Activated T-cell treated with anti-CD3 and anti-CD28 coated beads, Interleukin-2, amount 50 U/mL, for 72 hours (primary cell): ENCODE results near the gene TBX4. TPM values are rescaled to one million over a fixed set of nuclear protein-coding genes. Genes with fewer than 3 reads are reported as not detected.
"Not testable (repeated sequence)": the region's sequence is repeated elsewhere in the genome, so short reads cannot be mapped to it uniquely, and the experiment has no call there.

ENCODE experiments used
- ATAC-seq, 2 donors: fragments of 150-1000 bp; cut with Tn5 transposase; replicated peaks in 1 of 2; 2 replicates each; pipeline ENCODE4 v1.10.0; 2021; ENCODE audit warnings: moderate library complexity in 2 of 2, mild to moderate bottlenecking in 1 of 2
- DNase-seq, 2 donors: peaks; one replicate each; pipeline ENCODE4 v3.0.0; 2021 to 2022; ENCODE audit warnings: mixed read lengths in 1 of 2
- H3K27ac Mint-ChIP-seq: one replicate; pipeline ENCODE4 v1.8.0; 2022; ENCODE audit warnings: mild to moderate bottlenecking, moderate library complexity, mixed read lengths
- H3K27me3 Mint-ChIP-seq: one replicate; pipeline ENCODE4 v1.8.0; 2022; ENCODE audit warnings: low read depth, mixed read lengths
- H3K36me3 Mint-ChIP-seq, 2 donors: one replicate each; pipeline ENCODE4 v1.8.0; 2022; ENCODE audit warnings: mixed read lengths in 2 of 2, mild to moderate bottlenecking in 1 of 2; ENCODE audit not compliant: insufficient read depth in 2 of 2
- H3K4me1 Mint-ChIP-seq: one replicate; pipeline ENCODE4 v1.8.0; 2022; ENCODE audit warnings: low read depth, mixed read lengths
- H3K4me3 Mint-ChIP-seq, 2 donors: one replicate each; pipeline ENCODE4 v1.8.0; 2022; ENCODE audit warnings: mild to moderate bottlenecking in 2 of 2, mixed read lengths in 2 of 2, moderate library complexity in 2 of 2
- H3K9me3 Mint-ChIP-seq, 2 donors: one replicate each; pipeline ENCODE4 v1.8.0; 2022; ENCODE audit warnings: mixed read lengths in 2 of 2
- total RNA-seq, 2 donors: library from RNA; stranded (reverse); gene quantifications; one replicate each; pipeline ENCODE4 v1.2.3, GENCODE V29; 2022

The TBX4 gene
- total RNA-seq, 2 donors from 2014 or later, result not detected

- H3K4me1 Mint-ChIP-seq, result peaks cover under 1% of the 10 kb centered on the region
- no peaks in the 10 kb centered on the region for H3K36me3 Mint-ChIP-seq
- no peak overlapping the region for H3K4me3 Mint-ChIP-seq
- DNase-seq, result no peak
- no peak for ATAC-seq
- no peaks in the 10 kb centered on the region for H3K9me3 Mint-ChIP-seq
- H3K27me3 Mint-ChIP-seq, result peaks cover 60% of the 10 kb centered on the region
- H3K27ac Mint-ChIP-seq, result no peak overlapping the region
Observed at GRCh38 chr17:61447358-61447757, 4.9 kb upstream of the TBX4 start.

- DNase-seq (no peak), ATAC-seq (no peak)
- Mint-ChIP-seq H3K9me3 (no peaks in the 10 kb centered on the region), H3K4me3 (no peak overlapping the region), H3K4me1 (peaks cover 7% of the 10 kb centered on the region), H3K27ac (no peak overlapping the region), H3K27me3 (peaks cover 60% of the 10 kb centered on the region), H3K36me3 (no peaks in the 10 kb centered on the region)
Observed at GRCh38 chr17:61448042-61448441, 4.2 kb upstream of the TBX4 start.

GRCh38 chr17:61449140-61449539 is 3.1 kb upstream of the TBX4 start:
- ATAC-seq, H3K9me3 Mint-ChIP-seq, DNase-seq, H3K36me3 Mint-ChIP-seq, H3K4me3 Mint-ChIP-seq, H3K27ac Mint-ChIP-seq: not testable (repeated sequence)
- peaks cover 66% of the 10 kb centered on the region for H3K27me3 Mint-ChIP-seq
- peaks cover 15% of the 10 kb centered on the region for H3K4me1 Mint-ChIP-seq

GRCh38 chr17:61449707-61450640 is 2.2 kb upstream of the TBX4 start:
- DNase-seq, result no peak
- peaks cover 21% of the 10 kb centered on the region for H3K4me1 Mint-ChIP-seq
- no peak overlapping the region for H3K4me3 Mint-ChIP-seq
- no peaks in the 10 kb centered on the region for H3K36me3 Mint-ChIP-seq
- peaks cover 68% of the 10 kb centered on the region for H3K27me3 Mint-ChIP-seq
- H3K27ac Mint-ChIP-seq, result no peak overlapping the region
- no peak for ATAC-seq
- H3K9me3 Mint-ChIP-seq, result no peaks in the 10 kb centered on the region

GRCh38 chr17:61450641-61451537 is 1.3 kb upstream of the TBX4 start:
- Mint-ChIP-seq H3K9me3 (no peaks in the 10 kb centered on the region), H3K4me1 (peaks cover 30% of the 10 kb centered on the region), H3K4me3 (peak overlapping the region; percentile 17 to 68), H3K27me3 (peaks cover 68% of the 10 kb centered on the region), H3K36me3 (no peaks in the 10 kb centered on the region), H3K27ac (no peak overlapping the region)
- no peak for DNase-seq
- ATAC-seq, result no peak

GRCh38 chr17:61451538-61452300 is 503 bp upstream of the TBX4 start:
- DNase-seq, result no peak
- Mint-ChIP-seq H3K4me3 (peak overlapping the region in 1 of 2 donors; percentile 20), H3K9me3 (no peaks in the 10 kb centered on the region), H3K27ac (no peak overlapping the region), H3K36me3 (no peaks in the 10 kb centered on the region), H3K27me3 (peaks cover 66% of the 10 kb centered on the region), H3K4me1 (peaks cover 31% of the 10 kb centered on the region)
- ATAC-seq, result peak; percentile 35 to 45

GRCh38 chr17:61453566-61454380 is 1.6 kb downstream of the TBX4 start:
- H3K4me1 Mint-ChIP-seq, result peaks cover 43% of the 10 kb centered on the region
- H3K9me3 Mint-ChIP-seq, result no peaks in the 10 kb centered on the region
- peak overlapping the region; percentile 49 for H3K27ac Mint-ChIP-seq
- no peak for DNase-seq
- peak overlapping the region; percentile 46 to 69 for H3K4me3 Mint-ChIP-seq
- H3K27me3 Mint-ChIP-seq, result peaks cover 77% of the 10 kb centered on the region
- H3K36me3 Mint-ChIP-seq, result no peaks in the 10 kb centered on the region
- no peak for ATAC-seq

- H3K4me3 Mint-ChIP-seq, result peak overlapping the region; percentile 46 to 69
- H3K9me3 Mint-ChIP-seq, result no peaks in the 10 kb centered on the region
- ATAC-seq (peak in 1 of 2 donors; percentile 28), DNase-seq (no peak)
- peak overlapping the region; percentile 49 for H3K27ac Mint-ChIP-seq
- peaks cover 43% of the 10 kb centered on the region for H3K4me1 Mint-ChIP-seq
- peaks cover 81% of the 10 kb centered on the region for H3K27me3 Mint-ChIP-seq
- no peaks in the 10 kb centered on the region for H3K36me3 Mint-ChIP-seq
Observed at GRCh38 chr17:61454381-61455323, 2.4 kb downstream of the TBX4 start.

GRCh38 chr17:61455324-61456060 is 3.3 kb downstream of the TBX4 start:
- no peak overlapping the region for H3K27ac Mint-ChIP-seq
- ATAC-seq, result no peak
- peaks cover 43% of the 10 kb centered on the region for H3K4me1 Mint-ChIP-seq
- DNase-seq, result no peak
- H3K36me3 Mint-ChIP-seq, result no peaks in the 10 kb centered on the region
- H3K9me3 Mint-ChIP-seq, result no peaks in the 10 kb centered on the region
- H3K4me3 Mint-ChIP-seq, result peak overlapping the region in 1 of 2 donors; percentile 3
- peaks cover 83% of the 10 kb centered on the region for H3K27me3 Mint-ChIP-seq

- ATAC-seq (no peak), DNase-seq (no peak)
- Mint-ChIP-seq H3K4me3 (no peak overlapping the region), H3K27ac (no peak overlapping the region), H3K27me3 (peaks cover 83% of the 10 kb centered on the region), H3K9me3 (no peaks in the 10 kb centered on the region), H3K36me3 (no peaks in the 10 kb centered on the region), H3K4me1 (peaks cover 43% of the 10 kb centered on the region)
Observed at GRCh38 chr17:61456061-61456681, 3.9 kb downstream of the TBX4 start.
